ENCODE measurements around the gene ROPN1. TPM values are rescaled to one million over a fixed set of nuclear protein-coding genes. Genes with fewer than 3 reads are reported as not detected.
"Not testable (repeated sequence)": the region's sequence is repeated elsewhere in the genome, so short reads cannot be mapped to it uniquely, and the experiment has no call there.

ROPN1 gene
- total RNA-seq, 1 experiment from 2014 or later = not detected

DNA sequence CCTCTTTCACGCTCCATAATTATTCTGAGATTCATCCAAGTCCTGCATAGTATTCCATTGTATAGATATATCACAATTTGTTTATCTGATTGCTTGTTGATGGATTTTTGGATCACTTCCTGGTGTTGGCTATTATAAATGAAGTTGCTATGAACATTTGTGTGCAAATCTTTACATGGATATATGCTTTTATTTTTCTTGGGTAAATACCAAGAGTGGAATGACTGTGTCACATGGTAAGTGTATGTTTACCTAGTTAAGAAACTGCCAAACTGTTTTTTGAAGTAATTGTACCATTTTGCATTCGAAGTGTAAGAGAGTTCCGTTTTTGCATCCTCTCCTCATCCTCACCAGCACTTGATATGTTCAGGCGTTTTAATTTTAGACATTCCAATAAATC lies 34.6 kb upstream of the ROPN1 start:
- Histone ChIP-seq H3K4me3 (ENCODE audit: low read depth, low read length) (no peak overlapping the region), H3K27me3 (replicated peaks; ENCODE audit: control insufficient read depth, insufficient read depth, low read length) (no peaks in the 10 kb centered on the region), H3K36me3 (ENCODE audit: control insufficient read depth, insufficient read depth, low read length) (no peaks in the 10 kb centered on the region), H3K4me1 (no peaks in the 10 kb centered on the region), H3K9me3 (no peaks in the 10 kb centered on the region)
- H3K27ac Mint-ChIP-seq (ENCODE audit: unreplicated experiment) = no peak overlapping the region
- BruUV-seq (replicated peaks) = no TSS peak
- H3K9me3 Mint-ChIP-seq (ENCODE audit: unreplicated experiment) = no peaks in the 10 kb centered on the region
- intact Hi-C loops (cut with micrococcal nuclease; ENCODE audit: unreplicated experiment) = no loop called here
- TF ChIP-seq, protein P1, sequence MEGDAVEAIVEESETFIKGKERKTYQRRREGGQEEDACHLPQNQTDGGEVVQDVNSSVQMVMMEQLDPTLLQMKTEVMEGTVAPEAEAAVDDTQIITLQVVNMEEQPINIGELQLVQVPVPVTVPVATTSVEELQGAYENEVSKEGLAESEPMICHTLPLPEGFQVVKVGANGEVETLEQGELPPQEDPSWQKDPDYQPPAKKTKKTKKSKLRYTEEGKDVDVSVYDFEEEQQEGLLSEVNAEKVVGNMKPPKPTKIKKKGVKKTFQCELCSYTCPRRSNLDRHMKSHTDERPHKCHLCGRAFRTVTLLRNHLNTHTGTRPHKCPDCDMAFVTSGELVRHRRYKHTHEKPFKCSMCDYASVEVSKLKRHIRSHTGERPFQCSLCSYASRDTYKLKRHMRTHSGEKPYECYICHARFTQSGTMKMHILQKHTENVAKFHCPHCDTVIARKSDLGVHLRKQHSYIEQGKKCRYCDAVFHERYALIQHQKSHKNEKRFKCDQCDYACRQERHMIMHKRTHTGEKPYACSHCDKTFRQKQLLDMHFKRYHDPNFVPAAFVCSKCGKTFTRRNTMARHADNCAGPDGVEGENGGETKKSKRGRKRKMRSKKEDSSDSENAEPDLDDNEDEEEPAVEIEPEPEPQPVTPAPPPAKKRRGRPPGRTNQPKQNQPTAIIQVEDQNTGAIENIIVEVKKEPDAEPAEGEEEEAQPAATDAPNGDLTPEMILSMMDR (IDR thresholded peaks at IDR 0.05; ENCODE audit: insufficient read depth in 1 of 2, low read depth in 1 of 2, low read length in 1 of 2, severe bottlenecking in 1 of 2, unreplicated experiment in 1 of 2) = no peak
- no peak for DNase-seq
- H3K4me1 Mint-ChIP-seq (ENCODE audit: low read depth, unreplicated experiment) = no peaks in the 10 kb centered on the region
- no peaks in the 10 kb centered on the region for H3K36me3 Mint-ChIP-seq (ENCODE audit: insufficient read depth, unreplicated experiment)
- ChIA-PET POLR2A (no interaction called here), CTCF (no interaction called here)
- H3K4me3 Mint-ChIP-seq (ENCODE audit: unreplicated experiment) = no peak overlapping the region
- peaks cover 10% of the 10 kb centered on the region for H3K27me3 Mint-ChIP-seq (ENCODE audit: insufficient read depth, unreplicated experiment)

DNA sequence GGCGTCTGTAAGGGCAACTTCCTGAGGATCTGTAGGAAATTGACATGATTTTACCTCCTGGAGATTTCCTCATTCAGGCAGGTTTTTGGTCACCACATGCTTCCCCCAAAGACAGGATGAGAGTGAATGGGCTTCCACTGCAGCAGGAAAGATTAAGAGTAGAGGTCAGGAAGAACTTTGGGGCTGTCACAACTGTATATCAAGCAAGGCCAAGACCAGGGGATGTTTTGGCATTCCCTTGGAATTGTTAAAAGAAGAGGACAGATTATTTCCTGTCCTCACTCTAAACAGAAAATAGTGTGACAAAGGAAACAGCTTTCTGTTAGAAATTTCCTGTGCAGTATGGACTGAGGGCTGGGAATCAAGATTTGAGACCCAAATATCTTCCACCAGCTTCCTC lies 31.6 kb upstream of the ROPN1 start:
- H3K36me3 ChIP-seq (ENCODE audit: control insufficient read depth, insufficient read depth, low read length); H3K36me3 Mint-ChIP-seq (ENCODE audit: insufficient read depth, unreplicated experiment); H3K9me3 ChIP-seq; POLR2A ChIA-PET; H3K4me3 Mint-ChIP-seq (ENCODE audit: unreplicated experiment); H3K4me1 Mint-ChIP-seq (ENCODE audit: low read depth, unreplicated experiment); H3K27ac Mint-ChIP-seq (ENCODE audit: unreplicated experiment); H3K27me3 ChIP-seq (replicated peaks; ENCODE audit: control insufficient read depth, insufficient read depth, low read length); BruUV-seq (replicated peaks); H3K9me3 Mint-ChIP-seq (ENCODE audit: unreplicated experiment); DNase-seq; H3K4me1 ChIP-seq; H3K4me3 ChIP-seq (ENCODE audit: low read depth, low read length); intact Hi-C loops (cut with micrococcal nuclease; ENCODE audit: unreplicated experiment): not testable (repeated sequence)
- CTCF ChIA-PET = interaction anchor here (0.6 kb wide), 1 partner anchor 229 kb away, joined by 5 read pairs; no protein-coding TSS in a partner anchor
- peaks cover 10% of the 10 kb centered on the region for H3K27me3 Mint-ChIP-seq (ENCODE audit: insufficient read depth, unreplicated experiment)

DNA sequence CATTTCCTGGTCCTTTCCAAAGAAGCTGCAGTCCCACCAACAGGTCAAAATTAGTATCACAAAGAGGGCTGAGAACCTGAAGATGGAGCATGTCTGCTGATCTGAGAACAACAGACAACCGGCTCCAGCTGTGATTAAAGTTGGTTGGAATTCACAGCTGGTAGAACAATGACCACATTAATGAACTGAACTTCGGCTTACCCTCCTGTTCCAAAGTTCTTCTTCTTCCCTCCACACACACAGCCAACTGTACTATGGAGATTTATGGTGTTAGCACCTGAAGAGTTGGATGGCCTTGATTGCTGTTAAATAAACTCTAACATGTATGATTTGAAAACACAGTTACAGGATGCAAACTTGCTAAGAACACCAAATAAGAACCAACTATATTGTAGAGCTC lies 27.4 kb upstream of the ROPN1 start:
- CTCF ChIA-PET = interaction anchor here (1.4 kb wide), 1 partner anchor 14 kb away, joined by 9 read pairs; the partner anchor contains the start of gene KALRN
- Mint-ChIP-seq H3K27ac (ENCODE audit: unreplicated experiment) (no peak overlapping the region), H3K4me1 (ENCODE audit: low read depth, unreplicated experiment) (peaks cover 6% of the 10 kb centered on the region), H3K36me3 (ENCODE audit: insufficient read depth, unreplicated experiment) (no peaks in the 10 kb centered on the region), H3K4me3 (ENCODE audit: unreplicated experiment) (no peak overlapping the region), H3K9me3 (ENCODE audit: unreplicated experiment) (peaks cover 9% of the 10 kb centered on the region), H3K27me3 (ENCODE audit: insufficient read depth, unreplicated experiment) (peaks cover 23% of the 10 kb centered on the region)
- Histone ChIP-seq H3K27me3 (replicated peaks; ENCODE audit: control insufficient read depth, insufficient read depth, low read length) (no peaks in the 10 kb centered on the region), H3K36me3 (ENCODE audit: control insufficient read depth, insufficient read depth, low read length) (no peaks in the 10 kb centered on the region), H3K4me3 (ENCODE audit: low read depth, low read length) (no peak overlapping the region), H3K4me1 (no peaks in the 10 kb centered on the region), H3K9me3 (no peaks in the 10 kb centered on the region)
- BruUV-seq (replicated peaks) = no TSS peak
- TF ChIP-seq, protein P1 (IDR thresholded peaks at IDR 0.05; ENCODE audit: insufficient read depth in 1 of 2, low read depth in 1 of 2, low read length in 1 of 2, severe bottlenecking in 1 of 2, unreplicated experiment in 1 of 2) = no peak
- intact Hi-C loops (cut with micrococcal nuclease; ENCODE audit: unreplicated experiment) = no loop called here
- POLR2A ChIA-PET = no interaction called here
- no peak for DNase-seq

DNA sequence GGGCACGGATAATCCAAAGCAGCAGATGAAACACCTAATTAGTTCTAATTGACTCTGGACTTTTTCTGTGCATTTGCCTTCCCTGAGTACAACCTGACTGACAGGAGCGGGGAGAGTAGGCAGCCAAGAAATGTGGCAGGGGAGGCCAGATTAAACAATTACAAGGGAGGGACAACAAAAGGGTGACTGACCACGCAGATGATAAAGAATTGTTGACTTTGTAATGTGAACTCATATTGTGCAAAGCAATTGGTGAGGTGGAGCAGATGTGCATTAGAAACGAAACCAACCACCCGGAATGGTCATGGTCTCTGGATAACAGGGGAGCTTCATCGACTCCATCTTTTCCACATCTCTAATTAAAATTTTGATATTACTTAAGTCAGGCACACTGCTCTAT lies 25.6 kb upstream of the ROPN1 start:
- H3K27me3 Mint-ChIP-seq (ENCODE audit: insufficient read depth, unreplicated experiment) = peaks cover 23% of the 10 kb centered on the region
- H3K9me3 ChIP-seq; H3K4me1 ChIP-seq; H3K27ac Mint-ChIP-seq (ENCODE audit: unreplicated experiment); CTCF ChIA-PET; POLR2A ChIA-PET; intact Hi-C loops (cut with micrococcal nuclease; ENCODE audit: unreplicated experiment); H3K27me3 ChIP-seq (replicated peaks; ENCODE audit: control insufficient read depth, insufficient read depth, low read length); H3K4me3 ChIP-seq (ENCODE audit: low read depth, low read length); BruUV-seq (replicated peaks); H3K4me1 Mint-ChIP-seq (ENCODE audit: low read depth, unreplicated experiment); H3K4me3 Mint-ChIP-seq (ENCODE audit: unreplicated experiment); H3K36me3 Mint-ChIP-seq (ENCODE audit: insufficient read depth, unreplicated experiment); DNase-seq; H3K36me3 ChIP-seq (ENCODE audit: control insufficient read depth, insufficient read depth, low read length); H3K9me3 Mint-ChIP-seq (ENCODE audit: unreplicated experiment): not testable (repeated sequence)

Measured in Caco-2 (cell line).